Measurements from ENCODE around the gene CDH18.

CDH18 gene

GRCh38 chr5:19498852-19499251, 489.1 kb downstream of the CDH18 start:
- Histone ChIP-seq H3K36me3 (ENCODE audit: insufficient read depth, low read length) (no peaks in the 10 kb centered on the region), H3K4me3 (ENCODE audit: low read length) (no peak overlapping the region), H3K9ac (ENCODE audit: low read depth, low read length) (no peak overlapping the region), H3K27me3 (ENCODE audit: control insufficient read depth, insufficient read depth, low read length) (no peaks in the 10 kb centered on the region), H3K4me2 (ENCODE audit: low read length) (no peak overlapping the region), H3K9me3 (replicated peaks; ENCODE audit: low read length) (no peaks in the 10 kb centered on the region), H3K4me1 (ENCODE audit: control insufficient read depth, insufficient read depth, low read length) (no peaks in the 10 kb centered on the region)

- H3K27me3 ChIP-seq (ENCODE audit: control insufficient read depth, insufficient read depth, low read length), result no peaks in the 10 kb centered on the region
- no peaks in the 10 kb centered on the region for H3K36me3 ChIP-seq (ENCODE audit: insufficient read depth, low read length)
- no peaks in the 10 kb centered on the region for H3K4me1 ChIP-seq (ENCODE audit: control insufficient read depth, insufficient read depth, low read length)
- no peak overlapping the region for H3K4me3 ChIP-seq (ENCODE audit: low read length)
- no peak overlapping the region for H3K9ac ChIP-seq (ENCODE audit: low read depth, low read length)
- H3K4me2 ChIP-seq (ENCODE audit: low read length), result no peak overlapping the region
- no peaks in the 10 kb centered on the region for H3K9me3 ChIP-seq (replicated peaks; ENCODE audit: low read length)
These were observed 490.7 kb downstream of the CDH18 start for GRCh38 chr5:19497229-19497815.

GRCh38 chr5:19496056-19496455, 491.9 kb downstream of the CDH18 start:
- Histone ChIP-seq H3K9me3 (replicated peaks; ENCODE audit: low read length) (no peaks in the 10 kb centered on the region), H3K4me2 (ENCODE audit: low read length) (no peak overlapping the region), H3K36me3 (ENCODE audit: insufficient read depth, low read length) (no peaks in the 10 kb centered on the region), H3K4me1 (ENCODE audit: control insufficient read depth, insufficient read depth, low read length) (no peaks in the 10 kb centered on the region), H3K27me3 (ENCODE audit: control insufficient read depth, insufficient read depth, low read length) (no peaks in the 10 kb centered on the region), H3K4me3 (ENCODE audit: low read length) (no peak overlapping the region), H3K9ac (ENCODE audit: low read depth, low read length) (no peak overlapping the region)

- Histone ChIP-seq H3K4me3 (ENCODE audit: low read length) (no peak overlapping the region), H3K36me3 (ENCODE audit: insufficient read depth, low read length) (no peaks in the 10 kb centered on the region), H3K27me3 (ENCODE audit: control insufficient read depth, insufficient read depth, low read length) (no peaks in the 10 kb centered on the region), H3K9me3 (replicated peaks; ENCODE audit: low read length) (no peaks in the 10 kb centered on the region), H3K4me2 (ENCODE audit: low read length) (no peak overlapping the region), H3K4me1 (ENCODE audit: control insufficient read depth, insufficient read depth, low read length) (no peaks in the 10 kb centered on the region), H3K9ac (ENCODE audit: low read depth, low read length) (no peak overlapping the region)
These were observed 495.1 kb downstream of the CDH18 start for GRCh38 chr5:19492861-19493260.

- no peaks in the 10 kb centered on the region for H3K27me3 ChIP-seq (ENCODE audit: control insufficient read depth, insufficient read depth, low read length)
- H3K4me3 ChIP-seq (ENCODE audit: low read length), result no peak overlapping the region
- no peak overlapping the region for H3K9ac ChIP-seq (ENCODE audit: low read depth, low read length)
- H3K36me3 ChIP-seq (ENCODE audit: insufficient read depth, low read length), result no peaks in the 10 kb centered on the region
- H3K4me1 ChIP-seq (ENCODE audit: control insufficient read depth, insufficient read depth, low read length), result no peaks in the 10 kb centered on the region
- no peak overlapping the region for H3K4me2 ChIP-seq (ENCODE audit: low read length)
- H3K9me3 ChIP-seq (replicated peaks; ENCODE audit: low read length), result no peaks in the 10 kb centered on the region
These were observed 499.2 kb downstream of the CDH18 start for GRCh38 chr5:19488786-19489185.

- Histone ChIP-seq H3K27me3 (ENCODE audit: control insufficient read depth, insufficient read depth, low read length) (no peaks in the 10 kb centered on the region), H3K4me2 (ENCODE audit: low read length) (no peak overlapping the region), H3K36me3 (ENCODE audit: insufficient read depth, low read length) (no peaks in the 10 kb centered on the region), H3K9ac (ENCODE audit: low read depth, low read length) (no peak overlapping the region), H3K9me3 (replicated peaks; ENCODE audit: low read length) (no peaks in the 10 kb centered on the region), H3K4me3 (ENCODE audit: low read length) (no peak overlapping the region), H3K4me1 (ENCODE audit: control insufficient read depth, insufficient read depth, low read length) (no peaks in the 10 kb centered on the region)
These were observed 500.5 kb downstream of the CDH18 start for GRCh38 chr5:19487480-19487879.

GRCh38 chr5:19479562-19479961, 508.4 kb downstream of the CDH18 start:
- no peak overlapping the region for H3K9ac ChIP-seq (ENCODE audit: low read depth, low read length)
- no peaks in the 10 kb centered on the region for H3K27me3 ChIP-seq (ENCODE audit: control insufficient read depth, insufficient read depth, low read length)
- no peaks in the 10 kb centered on the region for H3K4me1 ChIP-seq (ENCODE audit: control insufficient read depth, insufficient read depth, low read length)
- H3K36me3 ChIP-seq (ENCODE audit: insufficient read depth, low read length), result no peaks in the 10 kb centered on the region
- no peaks in the 10 kb centered on the region for H3K9me3 ChIP-seq (replicated peaks; ENCODE audit: low read length)
- H3K4me2 ChIP-seq (ENCODE audit: low read length), result no peak overlapping the region
- H3K4me3 ChIP-seq (ENCODE audit: low read length), result no peak overlapping the region

- Histone ChIP-seq H3K4me3 (ENCODE audit: low read length) (no peak overlapping the region), H3K27me3 (ENCODE audit: control insufficient read depth, insufficient read depth, low read length) (no peaks in the 10 kb centered on the region), H3K9me3 (replicated peaks; ENCODE audit: low read length) (no peaks in the 10 kb centered on the region), H3K4me2 (ENCODE audit: low read length) (no peak overlapping the region), H3K4me1 (ENCODE audit: control insufficient read depth, insufficient read depth, low read length) (no peaks in the 10 kb centered on the region), H3K36me3 (ENCODE audit: insufficient read depth, low read length) (no peaks in the 10 kb centered on the region), H3K9ac (ENCODE audit: low read depth, low read length) (no peak overlapping the region)
These were observed 526.0 kb downstream of the CDH18 start for GRCh38 chr5:19462019-19462418.

GRCh38 chr5:19424506-19424905, 563.5 kb downstream of the CDH18 start:
- H3K9me3 ChIP-seq (replicated peaks; ENCODE audit: low read length), result no peaks in the 10 kb centered on the region
- H3K27me3 ChIP-seq (ENCODE audit: control insufficient read depth, insufficient read depth, low read length), result no peaks in the 10 kb centered on the region
- H3K9ac ChIP-seq (ENCODE audit: low read depth, low read length), result no peak overlapping the region
- H3K36me3 ChIP-seq (ENCODE audit: insufficient read depth, low read length), result no peaks in the 10 kb centered on the region
- no peaks in the 10 kb centered on the region for H3K4me1 ChIP-seq (ENCODE audit: control insufficient read depth, insufficient read depth, low read length)
- no peak overlapping the region for H3K4me2 ChIP-seq (ENCODE audit: low read length)
- no peak overlapping the region for H3K4me3 ChIP-seq (ENCODE audit: low read length)

Measured in skeletal muscle satellite cell (primary cell).